Measurements from ENCODE around the gene CYTH2.

DNA sequence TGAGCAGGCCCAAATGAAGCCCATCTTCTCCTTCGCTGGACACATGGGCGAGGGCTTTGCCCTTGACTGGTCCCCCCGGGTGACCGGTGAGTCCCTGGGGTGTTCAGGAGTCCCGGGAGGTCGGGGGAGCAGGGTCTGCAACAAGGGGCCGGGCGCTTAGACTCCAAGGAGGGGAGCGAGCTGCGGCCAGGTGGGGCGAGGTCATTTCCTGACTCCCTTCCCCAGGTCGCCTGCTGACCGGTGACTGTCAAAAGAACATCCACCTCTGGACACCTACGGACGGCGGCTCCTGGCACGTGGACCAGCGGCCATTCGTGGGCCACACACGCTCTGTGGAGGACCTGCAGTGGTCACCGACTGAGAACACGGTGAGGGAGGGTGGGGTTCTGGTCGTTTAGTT, 18.7 kb upstream of the CYTH2 start:
- TF ChIP-seq, protein P1, sequence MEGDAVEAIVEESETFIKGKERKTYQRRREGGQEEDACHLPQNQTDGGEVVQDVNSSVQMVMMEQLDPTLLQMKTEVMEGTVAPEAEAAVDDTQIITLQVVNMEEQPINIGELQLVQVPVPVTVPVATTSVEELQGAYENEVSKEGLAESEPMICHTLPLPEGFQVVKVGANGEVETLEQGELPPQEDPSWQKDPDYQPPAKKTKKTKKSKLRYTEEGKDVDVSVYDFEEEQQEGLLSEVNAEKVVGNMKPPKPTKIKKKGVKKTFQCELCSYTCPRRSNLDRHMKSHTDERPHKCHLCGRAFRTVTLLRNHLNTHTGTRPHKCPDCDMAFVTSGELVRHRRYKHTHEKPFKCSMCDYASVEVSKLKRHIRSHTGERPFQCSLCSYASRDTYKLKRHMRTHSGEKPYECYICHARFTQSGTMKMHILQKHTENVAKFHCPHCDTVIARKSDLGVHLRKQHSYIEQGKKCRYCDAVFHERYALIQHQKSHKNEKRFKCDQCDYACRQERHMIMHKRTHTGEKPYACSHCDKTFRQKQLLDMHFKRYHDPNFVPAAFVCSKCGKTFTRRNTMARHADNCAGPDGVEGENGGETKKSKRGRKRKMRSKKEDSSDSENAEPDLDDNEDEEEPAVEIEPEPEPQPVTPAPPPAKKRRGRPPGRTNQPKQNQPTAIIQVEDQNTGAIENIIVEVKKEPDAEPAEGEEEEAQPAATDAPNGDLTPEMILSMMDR (IDR thresholded peaks at IDR 0.05), result no peak
- TF ChIP-seq POLR2A (IDR thresholded peaks at IDR 0.05), result no peak
